ENCODE results near the gene SENP6.
"Not testable (repeated sequence)": the region's sequence is repeated elsewhere in the genome, so short reads cannot be mapped to it uniquely, and the experiment has no call there.

Gene SENP6

DNA sequence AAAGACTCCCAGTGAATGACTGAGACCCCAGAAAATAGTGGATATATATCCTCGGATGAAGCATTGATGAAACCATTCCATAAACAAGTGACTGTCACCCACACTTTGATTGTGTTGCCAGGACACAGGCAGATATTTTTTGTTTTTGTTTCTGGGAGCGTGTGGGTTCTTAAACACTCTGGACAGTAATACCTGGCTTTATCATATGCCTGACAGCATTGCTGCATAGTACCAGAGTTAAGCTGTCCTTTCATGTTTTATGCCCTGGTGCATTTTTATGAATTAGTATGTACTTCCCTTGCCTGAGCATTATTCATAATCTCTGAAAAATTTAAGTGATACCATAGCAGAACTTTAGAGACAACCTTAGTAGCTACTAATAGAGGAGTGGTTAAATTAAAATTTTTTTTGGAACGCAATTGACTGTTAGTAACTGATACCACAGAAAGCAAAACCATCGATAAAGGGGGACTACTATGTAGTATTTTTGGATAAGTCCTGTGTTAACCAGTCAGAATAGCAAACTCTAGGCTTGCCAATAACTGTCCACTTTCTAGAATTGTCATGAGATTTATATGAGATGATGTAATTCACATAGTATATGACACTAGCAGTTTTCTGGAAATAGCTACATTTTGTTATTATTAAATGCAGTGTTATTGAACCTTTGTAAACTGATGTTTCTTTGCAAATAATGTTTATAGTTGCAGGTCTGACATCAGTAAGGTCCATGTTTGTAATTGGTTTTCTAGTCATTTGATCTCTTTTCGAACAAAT is 30.4 kb downstream of the SENP6 start:
- no peak for FAIRE-seq
- no peak for DNase-seq (ENCODE audit: extremely low spot score, insufficient read length, low read depth)

DNA sequence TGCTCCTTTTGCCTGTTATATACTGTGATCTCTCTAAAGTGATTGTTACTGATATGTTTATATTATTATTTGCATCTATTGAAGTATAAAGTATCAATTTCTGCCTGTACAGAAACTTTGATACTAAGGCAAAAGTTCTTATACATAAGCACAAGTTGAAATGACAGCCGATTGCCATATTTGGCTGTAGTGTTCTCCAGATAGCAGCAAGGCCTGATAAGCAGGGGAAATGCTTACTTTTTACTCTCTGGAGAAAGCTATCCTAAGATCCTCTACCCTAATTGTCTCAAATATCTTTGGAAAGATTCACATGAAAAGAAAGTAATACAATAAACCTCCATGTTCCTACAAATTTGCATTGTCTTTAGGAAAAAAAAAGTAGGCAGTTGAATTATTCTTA is 31.4 kb downstream of the SENP6 start:
- FAIRE-seq = no peak
- DNase-seq (ENCODE audit: extremely low spot score, insufficient read length, low read depth) = no peak

DNA sequence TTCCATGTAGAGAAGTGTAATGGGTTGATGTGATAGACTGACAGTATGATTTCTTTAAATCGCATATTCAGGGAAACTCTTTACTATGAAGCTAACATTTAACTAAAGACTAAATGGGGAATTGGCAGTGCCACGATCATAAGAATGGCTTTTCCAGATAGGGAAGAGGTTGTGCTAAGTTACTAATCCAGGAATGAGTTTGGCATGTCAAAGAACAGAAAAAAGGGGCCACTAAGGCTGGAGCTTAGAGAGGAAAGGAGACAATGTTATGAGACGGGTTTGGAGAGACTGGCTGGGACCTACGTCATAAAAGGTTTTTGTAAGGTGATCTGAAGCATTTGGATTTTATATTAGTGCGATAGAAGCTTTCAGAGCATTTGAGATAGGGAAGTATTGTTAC is 40.6 kb downstream of the SENP6 start:
- no peak for FAIRE-seq
- DNase-seq (ENCODE audit: extremely low spot score, insufficient read length, low read depth) = no peak

DNA sequence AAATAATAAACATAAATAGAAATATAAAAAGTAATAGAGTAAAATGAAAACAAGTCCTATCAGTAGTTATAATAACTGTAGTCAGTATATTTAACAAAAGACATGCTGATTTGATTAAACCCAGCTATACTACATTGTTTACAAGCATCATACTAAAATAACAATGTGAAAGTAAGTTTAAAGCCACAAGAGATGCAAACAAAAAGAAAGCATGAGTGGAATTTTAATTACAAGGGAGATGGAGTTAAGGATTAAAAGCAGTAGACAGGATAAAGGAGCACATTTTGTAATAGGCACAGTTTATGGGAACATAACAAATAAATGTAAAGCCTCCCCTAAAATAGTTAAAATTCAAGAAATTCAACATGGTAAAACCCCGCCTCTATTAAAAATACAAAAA is 41.5 kb downstream of the SENP6 start:
- DNase-seq (ENCODE audit: extremely low spot score, insufficient read length, low read depth) (no peak), FAIRE-seq (no peak)

DNA sequence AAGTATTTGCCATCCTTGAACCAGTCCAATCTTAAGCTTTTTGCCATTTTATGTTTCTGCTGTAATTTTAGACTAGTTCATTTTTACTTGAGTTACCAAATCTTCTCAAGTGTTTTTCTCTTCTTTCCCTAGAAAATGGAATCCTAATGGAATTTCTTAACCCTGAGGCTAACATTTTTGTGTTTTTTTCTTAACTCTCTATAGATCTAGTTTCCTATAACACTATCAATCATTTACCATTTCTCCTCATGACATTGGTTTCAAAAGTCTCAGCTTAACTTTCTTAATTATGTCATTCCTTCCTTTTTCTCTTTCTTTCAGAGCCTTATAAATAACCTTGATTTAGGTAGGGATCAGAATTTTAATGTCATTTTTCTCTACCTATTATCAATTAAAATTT is 54.8 kb downstream of the SENP6 start:
- FAIRE-seq = peak; percentile 76

DNA sequence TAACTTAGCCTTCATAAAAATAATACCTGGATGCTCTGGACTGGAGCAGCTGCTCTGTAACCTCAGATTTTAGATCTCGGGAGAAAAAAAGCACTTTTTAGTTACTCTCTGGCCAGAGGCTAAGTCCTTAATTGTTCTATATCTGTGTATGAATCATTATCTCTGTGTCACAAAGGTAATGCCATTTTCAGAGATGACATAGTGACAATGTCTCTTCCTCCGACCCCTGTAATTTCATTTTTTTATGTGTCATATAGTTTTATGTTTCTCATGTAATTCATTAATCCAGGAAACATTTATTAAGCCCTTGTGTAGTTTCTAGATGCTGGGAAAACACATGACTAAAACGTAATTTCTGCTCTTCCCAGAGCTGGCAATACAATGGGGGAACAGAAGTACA is 55.6 kb downstream of the SENP6 start:
- DNase-seq (ENCODE audit: extremely low spot score, insufficient read length, low read depth) (no peak), FAIRE-seq (peak; percentile 39)

More for the DNA sequence above, 54.8 kb downstream of the SENP6 start:
- no peak for DNase-seq (ENCODE audit: extremely low spot score, insufficient read length, low read depth)

DNA sequence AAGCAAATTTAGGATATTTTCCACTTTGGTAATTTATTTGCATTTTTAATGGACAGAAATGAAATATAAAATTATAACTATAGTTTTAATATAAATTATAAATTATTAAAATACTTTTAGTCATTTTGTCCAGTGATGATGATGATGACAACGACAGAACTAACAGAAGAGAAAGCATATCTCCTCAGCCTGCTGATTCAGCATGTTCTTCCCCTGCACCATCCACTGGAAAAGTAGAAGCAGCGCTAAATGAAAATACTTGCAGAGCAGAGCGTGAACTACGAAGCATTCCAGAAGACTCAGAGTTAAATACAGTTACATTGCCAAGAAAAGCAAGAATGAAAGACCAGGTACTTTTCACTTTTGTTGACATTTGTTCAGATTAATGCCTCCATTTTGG is 64.9 kb downstream of the SENP6 start:
- DNase-seq (ENCODE audit: extremely low spot score, insufficient read length, low read depth) (no peak), FAIRE-seq (peak; percentile 12)

DNA sequence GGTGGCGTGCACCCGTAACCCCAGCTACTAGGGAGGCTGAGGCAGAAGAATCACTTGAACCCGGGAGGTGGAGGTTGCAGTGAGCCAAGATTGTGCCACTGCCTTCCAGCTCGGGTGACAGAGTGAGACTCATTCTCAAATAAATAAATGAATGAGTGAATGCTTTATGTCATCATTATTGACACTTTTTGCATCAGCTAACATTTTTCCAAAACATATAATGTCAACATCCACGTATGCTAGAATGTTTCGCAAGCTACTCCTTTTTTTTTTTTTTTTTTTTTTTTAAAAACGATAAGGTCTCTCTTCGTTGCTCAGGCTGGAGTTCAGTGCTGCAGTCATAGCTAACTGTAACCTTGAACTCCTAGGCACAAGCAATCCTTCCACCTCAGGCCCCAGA is 72.2 kb downstream of the SENP6 start:
- FAIRE-seq (no peak), DNase-seq (ENCODE audit: extremely low spot score, insufficient read length, low read depth) (no peak)

DNA sequence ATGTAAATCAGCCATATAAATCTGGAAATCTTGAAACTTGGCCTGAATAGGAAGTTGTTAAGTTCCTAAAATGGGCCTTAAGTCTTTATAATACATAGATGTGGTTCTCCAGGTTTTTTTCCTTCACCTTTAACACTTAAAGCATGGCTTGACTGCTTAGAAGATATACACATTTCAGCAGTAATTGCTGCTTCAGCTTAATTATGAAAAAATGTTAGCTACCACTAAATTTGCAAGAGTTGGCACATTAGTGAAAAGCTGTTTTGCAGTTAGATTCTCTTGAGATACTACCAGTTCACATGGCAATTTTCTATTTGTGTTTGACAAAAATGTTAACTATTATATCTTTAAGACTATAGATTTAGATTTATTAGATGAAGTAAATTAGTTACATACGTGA is 74.7 kb downstream of the SENP6 start:
- DNase-seq (ENCODE audit: extremely low spot score, insufficient read length, low read depth) = no peak
- no peak for FAIRE-seq

DNA sequence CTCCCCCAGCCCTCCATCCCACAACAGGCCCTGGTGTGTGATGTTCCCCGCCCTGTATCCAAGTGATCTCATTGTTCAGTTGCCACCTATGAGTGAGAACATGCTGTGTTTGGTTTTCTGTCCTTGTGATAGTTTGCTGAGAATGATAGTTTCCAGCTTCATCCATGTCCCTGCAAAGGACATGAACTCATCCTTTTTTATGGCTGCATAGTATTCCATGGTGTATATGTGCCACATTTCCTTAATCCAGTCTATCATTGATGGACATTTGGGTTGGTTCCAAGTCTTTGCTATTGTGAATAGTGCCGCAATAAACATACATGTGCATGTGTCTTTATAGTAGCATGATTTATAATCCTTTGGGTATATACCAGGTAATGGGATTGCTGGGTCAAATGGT is 80.9 kb downstream of the SENP6 start:
- FAIRE-seq; DNase-seq (ENCODE audit: extremely low spot score, insufficient read length, low read depth): not testable (repeated sequence)

DNA sequence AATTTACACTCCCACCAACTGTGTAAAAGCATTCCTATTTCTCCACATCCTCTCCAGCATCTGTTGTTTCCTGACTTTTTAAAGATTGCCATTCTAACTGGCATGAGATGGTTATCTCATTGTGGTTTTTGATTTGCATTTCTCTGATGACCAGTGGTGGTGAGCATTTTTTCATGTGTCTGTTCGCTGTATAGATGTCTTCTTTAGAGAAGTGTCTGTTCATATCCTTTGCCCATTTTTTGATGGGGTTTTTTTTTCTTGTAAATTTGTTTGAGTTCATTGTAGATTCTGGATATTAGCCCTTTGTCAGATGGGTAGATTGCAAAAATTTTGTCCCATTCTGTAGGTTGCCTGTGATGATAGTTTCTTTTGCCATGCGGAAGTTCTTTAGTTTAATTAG is 81.3 kb downstream of the SENP6 start:
- not testable (repeated sequence) for DNase-seq (ENCODE audit: extremely low spot score, insufficient read length, low read depth); FAIRE-seq

DNA sequence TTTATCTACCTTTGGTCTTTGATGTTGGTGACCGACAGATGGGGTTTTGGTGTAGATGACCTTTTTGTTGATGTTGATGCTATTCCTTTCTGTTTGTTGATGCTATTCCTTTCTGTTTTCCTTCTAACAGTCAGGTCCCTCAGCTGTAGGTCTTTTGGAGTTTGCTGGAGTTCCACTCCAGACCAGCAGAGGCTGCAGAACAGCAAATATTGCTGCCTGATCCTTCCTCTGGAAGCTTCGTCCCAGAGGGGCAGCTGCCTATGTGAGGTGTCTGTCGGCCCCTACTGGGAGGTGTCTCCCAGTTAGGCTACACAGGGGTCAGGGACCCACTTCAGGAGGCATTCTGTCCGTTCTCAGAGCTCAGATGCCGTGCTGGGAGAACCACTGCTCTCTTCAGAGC is 85.9 kb downstream of the SENP6 start:
- FAIRE-seq; DNase-seq (ENCODE audit: extremely low spot score, insufficient read length, low read depth): not testable (repeated sequence)

DNA sequence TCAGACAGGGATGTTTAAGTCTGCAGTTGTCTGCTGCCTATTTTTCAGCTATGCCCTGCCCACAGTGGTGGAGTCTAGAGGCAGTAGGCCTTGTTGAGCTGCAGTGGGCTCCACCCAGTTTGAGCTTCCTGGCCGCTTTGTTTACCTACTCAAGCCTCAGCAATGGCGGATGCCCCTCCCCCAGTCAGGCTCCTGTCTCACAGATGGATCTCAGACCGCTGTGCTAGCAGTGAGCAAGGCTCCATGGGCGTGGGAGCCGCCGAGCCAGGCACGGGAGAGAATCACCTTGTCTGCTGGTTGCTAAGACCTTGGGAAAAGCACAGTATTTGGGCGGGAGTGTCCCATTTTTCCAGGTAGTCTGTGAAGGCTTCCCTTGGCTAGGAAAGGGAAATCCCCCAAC is 86.3 kb downstream of the SENP6 start:
- FAIRE-seq; DNase-seq (ENCODE audit: extremely low spot score, insufficient read length, low read depth): not testable (repeated sequence)

DNA sequence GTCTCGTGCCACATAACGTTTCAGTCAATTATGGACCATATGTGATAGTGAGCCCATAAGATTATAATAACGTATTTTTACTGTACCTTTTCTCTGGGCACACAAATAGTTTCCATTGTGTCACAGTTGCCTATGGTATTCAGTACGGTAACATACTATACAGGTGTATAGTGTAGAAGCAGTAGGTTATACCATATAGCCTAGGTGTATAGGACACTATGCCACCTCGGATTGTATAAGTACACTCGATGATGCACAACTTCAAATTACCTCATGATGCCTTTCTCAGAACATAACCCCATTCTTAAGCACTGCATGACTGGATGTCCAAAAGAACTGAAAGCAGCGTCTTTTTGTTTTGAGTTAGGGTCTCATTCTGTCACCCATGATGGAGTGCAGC is 87.9 kb downstream of the SENP6 start:
- DNase-seq (ENCODE audit: extremely low spot score, insufficient read length, low read depth) (no peak), FAIRE-seq (no peak)

DNA sequence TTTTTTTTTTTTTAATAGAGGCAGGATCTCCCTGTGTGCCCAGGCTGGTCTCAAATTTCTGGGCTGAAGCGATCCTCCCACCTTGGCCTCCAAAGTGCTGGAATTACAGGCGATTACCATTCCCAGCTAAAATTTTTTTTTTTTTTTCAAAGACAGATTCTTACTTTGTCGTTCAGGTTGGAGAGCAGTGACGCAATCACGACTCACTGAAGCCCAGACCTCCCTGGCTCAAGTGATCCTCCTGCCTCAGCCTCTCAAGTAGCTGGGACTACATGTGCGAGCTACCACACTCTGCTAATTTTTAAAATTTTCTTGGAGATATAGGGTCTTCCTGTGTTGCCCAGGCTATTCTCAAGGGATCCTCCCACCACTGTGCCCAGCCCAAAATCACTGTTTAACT is 89.3 kb downstream of the SENP6 start:
- no peak for FAIRE-seq

DNA sequence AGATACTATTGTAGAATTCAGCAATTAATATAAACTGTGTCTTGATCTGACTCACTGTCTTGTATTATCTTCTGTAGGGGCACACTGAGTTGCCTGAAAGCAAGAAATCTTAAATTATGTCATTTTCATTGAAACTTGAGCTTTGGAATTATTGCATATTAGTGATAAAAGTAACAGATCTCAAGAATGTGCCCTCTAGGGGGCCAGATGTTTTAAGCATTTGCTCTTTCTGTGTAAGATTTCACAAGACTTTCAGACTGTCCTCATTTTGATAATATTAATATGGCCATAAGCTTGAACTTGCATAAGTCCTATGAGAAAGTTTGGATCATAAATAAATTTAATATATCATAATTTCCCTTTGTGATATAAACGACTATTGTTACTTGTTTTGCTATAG is 91.9 kb downstream of the SENP6 start:
- FAIRE-seq (no peak), DNase-seq (ENCODE audit: extremely low spot score, insufficient read length, low read depth) (no peak)

More for the DNA sequence above, 89.3 kb downstream of the SENP6 start:
- DNase-seq (ENCODE audit: extremely low spot score, insufficient read length, low read depth) = no peak

DNA sequence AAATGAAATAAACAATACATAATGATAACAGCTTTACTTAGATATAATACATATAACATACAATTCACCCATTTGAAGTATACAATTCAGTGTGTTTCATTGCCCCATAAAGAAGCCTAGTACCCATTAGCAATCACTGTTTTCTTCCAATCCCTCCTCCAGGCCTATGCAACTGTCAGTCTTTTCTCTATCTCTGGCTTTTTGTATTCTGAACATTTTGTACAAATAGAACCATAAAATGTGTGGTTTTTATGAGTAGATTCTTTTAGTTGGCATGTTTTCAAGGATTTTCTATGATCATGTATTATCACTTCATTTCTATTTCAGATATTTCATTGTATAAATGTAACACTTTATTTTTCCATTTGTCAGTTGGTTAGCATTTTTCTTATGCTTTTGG is 92.7 kb downstream of the SENP6 start:
- FAIRE-seq (no peak), DNase-seq (ENCODE audit: extremely low spot score, insufficient read length, low read depth) (no peak)

DNA sequence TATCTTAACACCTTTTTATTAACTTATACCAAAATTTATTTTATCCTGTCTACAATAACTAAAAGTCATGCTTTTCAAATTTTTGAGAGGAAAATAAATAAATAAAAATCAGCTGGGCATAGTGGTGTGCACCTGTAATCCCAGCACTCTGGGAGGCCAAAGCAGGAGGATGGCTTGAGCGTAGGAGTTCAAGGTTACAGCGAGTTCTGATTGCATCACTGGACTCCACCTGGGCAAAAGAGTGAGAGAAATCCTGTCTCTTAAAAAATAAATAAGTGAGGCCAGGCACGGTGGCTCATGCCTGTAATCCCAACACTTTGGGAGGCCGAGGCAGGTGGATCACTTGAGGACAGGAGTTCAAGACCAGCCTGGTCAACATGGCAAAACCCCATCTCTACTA is 106.7 kb downstream of the SENP6 start:
- not testable (repeated sequence) for DNase-seq (ENCODE audit: extremely low spot score, insufficient read length, low read depth); FAIRE-seq

DNA sequence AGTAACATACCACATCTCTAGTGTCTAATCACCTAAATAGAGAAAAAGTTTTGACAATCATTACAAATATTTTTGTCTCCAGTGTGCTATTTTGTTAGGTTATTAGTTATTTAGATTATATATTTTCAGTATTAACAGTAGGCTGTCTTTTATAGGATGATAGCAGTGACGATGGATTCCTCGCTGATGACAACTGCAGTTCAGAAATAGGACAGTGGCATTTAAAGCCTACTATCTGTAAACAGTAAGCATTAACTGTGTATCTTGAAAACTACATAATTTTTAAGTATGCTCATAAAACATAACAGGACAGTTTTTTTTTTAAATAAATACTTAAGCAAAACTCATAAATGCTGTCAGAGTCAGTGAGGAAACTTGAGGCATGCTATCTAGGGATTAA is 109.5 kb downstream of the SENP6 start:
- no peak for DNase-seq (ENCODE audit: extremely low spot score, insufficient read length, low read depth)
- FAIRE-seq = no peak

DNA sequence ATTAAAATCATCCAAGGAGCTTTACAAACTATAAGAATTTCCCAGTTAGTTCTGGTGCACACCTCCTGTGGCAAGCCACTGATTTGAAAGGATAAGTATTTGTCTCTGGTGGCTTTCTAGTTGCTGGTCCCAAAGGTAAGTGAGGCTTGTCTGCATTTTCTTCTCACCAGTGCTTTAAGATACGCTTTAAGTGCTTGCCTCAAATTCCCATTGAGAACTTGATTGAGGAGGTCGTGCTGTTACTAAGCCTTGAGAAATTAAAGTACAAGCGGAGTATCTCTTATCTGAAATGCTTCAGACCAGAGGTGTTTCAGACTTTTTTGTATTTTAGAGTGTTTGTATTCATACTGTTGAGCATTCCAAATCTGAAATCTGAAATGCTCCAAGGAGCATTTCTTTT is 117.5 kb downstream of the SENP6 start:
- FAIRE-seq (no peak), DNase-seq (ENCODE audit: extremely low spot score, insufficient read length, low read depth) (no peak)

DNA sequence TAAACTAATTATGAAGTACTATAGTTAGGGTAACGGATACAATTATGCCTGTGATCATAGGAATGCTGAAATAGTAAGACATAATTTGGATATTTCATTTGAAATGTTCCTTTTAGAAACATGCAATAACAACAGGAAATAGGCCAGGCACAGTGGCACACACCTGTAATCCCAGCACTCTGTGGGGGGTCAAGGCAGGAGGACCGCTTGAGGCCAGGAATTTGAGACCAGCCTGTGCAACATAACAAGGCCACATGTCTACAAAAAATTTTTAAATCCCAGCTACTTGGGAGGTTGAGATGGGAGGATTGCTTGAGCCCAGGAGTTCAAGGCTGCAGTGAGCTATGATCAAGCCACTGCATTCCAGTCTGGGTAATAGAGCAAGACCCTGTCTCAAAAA is 121.7 kb downstream of the SENP6 start:
- no peak for FAIRE-seq
- DNase-seq (ENCODE audit: extremely low spot score, insufficient read length, low read depth) = no peak

DNA sequence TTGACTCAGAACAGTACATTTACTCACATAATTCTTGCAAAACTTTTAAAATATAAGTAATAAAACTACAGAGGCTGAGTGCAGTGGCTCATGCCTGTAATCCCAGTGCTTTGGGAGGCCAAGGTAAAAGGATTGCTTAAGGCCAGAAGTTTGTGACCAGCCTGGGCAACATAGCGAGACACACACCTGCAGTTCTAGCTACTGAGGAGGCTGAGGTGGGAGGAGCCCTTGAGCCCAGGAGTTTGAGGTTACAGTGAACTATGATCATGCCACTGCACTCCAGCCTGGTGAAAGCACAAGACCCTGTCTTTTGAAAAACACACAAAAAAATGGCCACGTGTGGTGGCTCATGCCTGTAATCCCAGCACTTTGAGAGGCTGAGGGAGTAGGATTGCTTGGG is 125.5 kb downstream of the SENP6 start:
- FAIRE-seq (no peak), DNase-seq (ENCODE audit: extremely low spot score, insufficient read length, low read depth) (no peak)
